Ovary (tissue), 3 donors: ENCODE data around the gene DAB1.

ENCODE experiments used
- CTCF ChIP-seq, 3 donors: fragments of 450-650 bp in 2 of 3; fragments of 200-600 bp in 1 of 3; IDR thresholded peaks; one replicate each; pipeline versions ENCODE4 v1.5.1 to v1.8.0; 2016 to 2022; ENCODE audit warnings: antibody characterized with exemption in 3 of 3, mild to moderate bottlenecking in 1 of 3
- EP300 ChIP-seq: sonication (generic); formaldehyde crosslinking; IDR thresholded peaks from one replicate; pipeline ENCODE4 v1.6.1; 2017; ENCODE audit warnings: antibody characterized with exemption
- POLR2A ChIP-seq: fragments of 450-650 bp; IDR thresholded peaks from one replicate; pipeline ENCODE4 v1.6.1; 2017; ENCODE audit warnings: antibody characterized with exemption, mild to moderate bottlenecking, moderate library complexity
- donor health status: DM: no; HTN: no; CAD: no.

- TF ChIP-seq POLR2A (no peak), CTCF (IDR thresholded peaks at IDR 0.05) (no peak), EP300 (no peak)
These were observed 301.8 kb downstream of the DAB1 start for GRCh38 chr1:57122031-57122430.
